ENCODE results near the gene DDX3X. TPM values are rescaled to one million over a fixed set of nuclear protein-coding genes. Genes with fewer than 3 reads are reported as not detected.

The DDX3X gene
- total and polyA plus RNA-seq, 10 of the 15 experiments (the other 5 are each of a cell fraction or from before 2014, with no cell fraction given), result 52.0 to 283 (median 172) TPM

- Histone ChIP-seq H3K4me1 (ENCODE audit: control insufficient read depth, insufficient read depth, low read length) (no peaks in the 10 kb centered on the region), H3K79me2 (ENCODE audit: control insufficient read depth, insufficient read depth, low read length) (peaks cover 81% of the 10 kb centered on the region), H3K27ac (ENCODE audit: control insufficient read depth, insufficient read depth) (no peak overlapping the region), H3K9me3 (replicated peaks; ENCODE audit: control insufficient read depth, insufficient read depth, low read length) (no peaks in the 10 kb centered on the region), H3K36me3 (ENCODE audit: control insufficient read depth in 2 of 2, insufficient read depth in 2 of 2, low read length in 1 of 2) (peaks cover 10 to 34% of the 10 kb centered on the region in 2 experiments), H2AFZ (ENCODE audit: control insufficient read depth, low read depth, low read length) (no peak overlapping the region), H3K27me3 (replicated peaks in 1 of 2; ENCODE audit: control insufficient read depth in 2 of 2, insufficient read depth in 2 of 2, low read length in 1 of 2) (no peaks in the 10 kb centered on the region), H3K4me2 (ENCODE audit: control insufficient read depth, insufficient read depth) (peak overlapping the region; percentile 85; the same call in 1 of the 2 replicates), H4K20me1 (ENCODE audit: control insufficient read depth, insufficient read depth) (peaks cover 20% of the 10 kb centered on the region), H3K9ac (ENCODE audit: control insufficient read depth, insufficient read depth, low read length) (no peak overlapping the region), H3K4me3 (peak overlapping the region; percentile 91)
- WGBS (ENCODE audit: insufficient coverage, insufficient replicate concordance, low lambda C conversion rate, missing lambda C conversion rate), result 35% methylated on average over 1 of the region's 1 CpG
- RAD21 ChIA-PET (ENCODE audit: unreplicated experiment), result interaction anchor here (1.9 kb wide), 1 partner anchor 9 kb away, joined by 5 read pairs; no protein-coding TSS in a partner anchor
- CTCF ChIA-PET, result interaction anchor here (0.6 to 1.2 kb wide), 5 partner anchors 20 to 765 kb away, joined by 3 to 4 read pairs (median 3); no protein-coding TSS in a partner anchor
- intact Hi-C loops (cut with micrococcal nuclease; ENCODE audit: unreplicated experiment), result loop anchor here (10.0 kb wide), 2 partner anchors 396 to 464 kb away; no protein-coding TSS in a partner anchor
- SMC1A ChIA-PET (ENCODE audit: uncharacterized antibody, unreplicated experiment), result interaction anchor here (0.6 to 2.1 kb wide), 9 partner anchors 8 to 213 kb away, joined by 3 to 8 read pairs (median 3); no protein-coding TSS in a partner anchor
- no TSS peak for BruUV-seq (replicated peaks)
- FAIRE-seq (no peak), DNase-seq (ENCODE audit: low read depth, low spot score) (no peak), ATAC-seq (no peak)
- in situ Hi-C loops (cut with MboI), result loop anchor here (10.0 kb wide), 1 partner anchor 694 kb away; the partner anchor contains the start of gene CXorf38
- TF ChIP-seq HDGF (IDR thresholded peaks at IDR 0.05) (no peak), SP1 (IDR thresholded peaks at IDR 0.05; ENCODE audit: low read depth, low read length) (no peak), POLR2AphosphoS5 (IDR thresholded peaks at IDR 0.05; ENCODE audit: low read length) (no peak), HSF1 (IDR thresholded peaks at IDR 0.05; ENCODE audit: low read depth, low read length) (no peak), NFYB (IDR thresholded peaks at IDR 0.05; ENCODE audit: insufficient read depth, low read depth, low read length) (no peak), KLF5 (IDR thresholded peaks at IDR 0.05; ENCODE audit: partially characterized antibody) (no peak), MXI1 (IDR thresholded peaks at IDR 0.05; ENCODE audit: low read depth, low read length) (no peak), MTA3 (IDR thresholded peaks at IDR 0.05; ENCODE audit: borderline replicate concordance, low read length) (no peak), REST (IDR thresholded peaks at IDR 0.05; ENCODE audit: low read depth, low read length) (no peak), CEBPB (IDR thresholded peaks at IDR 0.05; ENCODE audit: borderline replicate concordance in 1 of 2, low read depth in 2 of 2, low read length in 2 of 2) (no peak)
- POLR2A ChIA-PET, result interaction anchor here (0.5 to 1.9 kb wide), 4 partner anchors 9 to 768 kb away, joined by 3 to 4 read pairs (median 3); no protein-coding TSS in a partner anchor
Measured at GRCh38 chrX:41338436-41338835, 4.5 kb downstream of the DDX3X start.

Measured in GM12878 (cell line).